ENCODE measurements around the gene MECR. TPM values are rescaled to one million over a fixed set of nuclear protein-coding genes. Genes with fewer than 3 reads are reported as not detected.

The MECR gene
- total RNA-seq, 5 donors from 2014 or later (not counting 1 experiment from before 2014, with no cell fraction given), result 9.5 to 17.8 (median 17.3) TPM

DNA sequence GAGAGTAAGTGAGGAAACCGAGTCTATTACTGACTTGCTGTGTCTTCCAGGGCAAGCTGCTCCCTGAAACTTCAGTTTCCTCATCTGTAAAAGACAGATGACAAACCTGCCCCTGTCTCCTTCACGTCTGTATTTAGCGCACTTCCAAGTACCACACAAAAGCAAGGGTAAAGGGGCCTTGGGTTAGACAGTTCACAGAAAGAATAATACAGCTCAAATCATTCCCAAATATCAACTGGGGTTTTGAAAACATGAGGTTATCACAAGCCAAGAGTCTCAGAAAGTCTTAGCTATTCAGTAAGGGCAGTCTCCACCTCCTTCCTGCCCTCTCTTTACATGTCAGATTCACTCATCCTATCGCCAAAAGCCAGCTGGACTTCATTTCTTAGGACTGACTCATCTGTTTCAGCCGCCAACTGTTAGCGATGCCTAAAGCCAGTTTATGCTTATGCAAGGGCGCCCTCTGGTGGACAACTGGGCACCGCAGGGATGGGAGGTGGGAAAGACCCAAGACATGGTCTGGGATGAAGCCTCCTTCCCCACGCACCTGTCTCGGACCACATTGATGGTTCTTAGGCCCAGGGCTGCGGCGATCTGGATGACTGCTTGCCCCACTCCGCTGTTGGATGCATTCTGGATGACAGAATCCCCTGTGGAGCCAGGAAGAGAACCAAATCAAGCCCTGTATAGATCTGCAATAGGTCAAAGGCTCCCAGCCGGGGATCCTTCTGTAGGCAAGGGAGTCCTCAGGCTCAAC lies 28.0 kb downstream of the MECR start:
- Mint-ChIP-seq H3K27me3 (no peaks in the 10 kb centered on the region), H3K4me3 (no peak overlapping the region), H3K4me1 (peaks cover 0 to 3% (median 0%) of the 10 kb centered on the region in 3 donors), H3K36me3 (peaks cover 20% of the 10 kb centered on the region), H3K9me3 (no peaks in the 10 kb centered on the region), H3K27ac (no peak overlapping the region)
- ATAC-seq (replicated peaks in 1 of 4) (peak; percentile 88 to 93 (median 93)), DNase-seq (peak; percentile 55 to 91 (median 81))
- POLR2A ChIA-PET, result interaction anchor here in 1 of 2 donors (1.1 kb wide), 1 partner anchor 22 kb away, joined by 4 read pairs; no protein-coding TSS in a partner anchor
- CTCF ChIA-PET, result interaction anchor here (0.5 to 4.5 kb wide), 18 partner anchors 10 to 466 kb away, joined by 3 to 35 read pairs (median 3); partner anchors contain the start of genes SRSF4 (in 2 of the 2) and YTHDF2 (in 1 of the 2)
- no peaks in the 10 kb centered on the region for H3K27me3 ChIP-seq (replicated peaks in 1 of 2; ENCODE audit: control insufficient read depth in 2 of 2, extremely low read depth in 1 of 2, insufficient read depth in 2 of 2, low read length in 1 of 2)
- H3K9me3 ChIP-seq, result no peaks in the 10 kb centered on the region
- H3K4me1 ChIP-seq (ENCODE audit: control insufficient read depth in 1 of 2, extremely low read depth in 1 of 2, insufficient read depth in 2 of 2, low read length in 2 of 2), result no peaks in the 10 kb centered on the region
- 27% methylated on average over 9 of the region's 14 CpGs for WGBS (ENCODE audit: insufficient coverage)
- H3K4me3 ChIP-seq (ENCODE audit: control insufficient read depth in 1 of 2, extremely low read depth in 1 of 2, low read length in 1 of 2), result no peak overlapping the region
- no peak overlapping the region for H3K27ac ChIP-seq (ENCODE audit: low read length)
- peaks cover 17 to 39% of the 10 kb centered on the region in 2 donors for H3K36me3 ChIP-seq (ENCODE audit: control insufficient read depth in 2 of 2, extremely low read depth in 1 of 2, insufficient read depth in 1 of 2, low read length in 1 of 2)

DNA sequence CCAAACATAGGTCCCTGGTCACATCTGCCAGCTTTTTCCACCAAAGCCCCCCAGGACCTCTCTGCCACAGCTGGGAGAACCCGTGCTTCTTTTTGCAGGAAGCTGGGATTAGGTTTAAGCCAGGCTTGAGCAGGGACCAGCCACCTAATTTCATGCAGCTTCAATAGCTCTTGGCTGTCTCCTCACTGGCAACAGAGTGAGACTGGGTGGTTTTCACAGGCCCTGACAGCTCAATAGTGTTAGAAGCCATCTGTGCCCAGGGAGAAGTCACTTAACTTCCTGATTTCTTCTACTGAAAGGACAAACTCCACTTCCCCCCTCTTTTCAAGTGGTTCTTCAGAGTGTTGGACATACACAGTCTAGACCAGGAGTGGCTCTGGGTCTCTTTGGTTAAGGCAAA lies 28.7 kb downstream of the MECR start:
- H3K27me3 ChIP-seq (replicated peaks in 1 of 2; ENCODE audit: control insufficient read depth in 2 of 2, extremely low read depth in 1 of 2, insufficient read depth in 2 of 2, low read length in 1 of 2), result no peaks in the 10 kb centered on the region
- peaks cover 17 to 39% of the 10 kb centered on the region in 2 donors for H3K36me3 ChIP-seq (ENCODE audit: control insufficient read depth in 2 of 2, extremely low read depth in 1 of 2, insufficient read depth in 1 of 2, low read length in 1 of 2)
- peaks cover 20% of the 10 kb centered on the region for H3K36me3 Mint-ChIP-seq
- H3K4me3 ChIP-seq (ENCODE audit: control insufficient read depth in 1 of 2, extremely low read depth in 1 of 2, low read length in 1 of 2), result no peak overlapping the region
- no peak overlapping the region for H3K4me3 Mint-ChIP-seq
- POLR2A ChIA-PET, result interaction anchor here in 1 of 2 donors (1.1 kb wide), 1 partner anchor 22 kb away, joined by 4 read pairs; no protein-coding TSS in a partner anchor
- 100% methylated on average over 1 of the region's 1 CpG for WGBS (ENCODE audit: insufficient coverage)
- CTCF ChIA-PET, result interaction anchor here (0.6 to 4.5 kb wide), 16 partner anchors 11 to 685 kb away, joined by 3 to 35 read pairs (median 4); partner anchors contain the start of genes SRSF4 (in 2 of the 2) and YTHDF2 (in 1 of the 2)
- H3K27ac Mint-ChIP-seq, result no peak overlapping the region
- DNase-seq (no peak), ATAC-seq (replicated peaks in 1 of 4) (no peak)
- no peaks in the 10 kb centered on the region for H3K9me3 Mint-ChIP-seq
- H3K27me3 Mint-ChIP-seq, result no peaks in the 10 kb centered on the region
- no peaks in the 10 kb centered on the region for H3K9me3 ChIP-seq
- H3K4me1 ChIP-seq (ENCODE audit: control insufficient read depth in 1 of 2, extremely low read depth in 1 of 2, insufficient read depth in 2 of 2, low read length in 2 of 2), result no peaks in the 10 kb centered on the region
- H3K27ac ChIP-seq (ENCODE audit: low read length), result no peak overlapping the region
- H3K4me1 Mint-ChIP-seq, result peaks cover 0 to 3% (median 0%) of the 10 kb centered on the region in 3 donors

- Histone ChIP-seq H3K27me3 (replicated peaks in 1 of 2; ENCODE audit: control insufficient read depth in 2 of 2, extremely low read depth in 1 of 2, insufficient read depth in 2 of 2, low read length in 1 of 2) (no peaks in the 10 kb centered on the region), H3K9me3 (no peaks in the 10 kb centered on the region), H3K4me3 (ENCODE audit: control insufficient read depth in 1 of 2, extremely low read depth in 1 of 2, low read length in 1 of 2) (no peak overlapping the region), H3K36me3 (ENCODE audit: control insufficient read depth in 2 of 2, extremely low read depth in 1 of 2, insufficient read depth in 1 of 2, low read length in 1 of 2) (peaks cover 17 to 39% of the 10 kb centered on the region in 2 donors), H3K4me1 (ENCODE audit: control insufficient read depth in 1 of 2, extremely low read depth in 1 of 2, insufficient read depth in 2 of 2, low read length in 2 of 2) (no peaks in the 10 kb centered on the region), H3K27ac (ENCODE audit: low read length) (no peak overlapping the region)
- Mint-ChIP-seq H3K4me1 (peaks cover 0 to 3% (median 0%) of the 10 kb centered on the region in 3 donors), H3K4me3 (no peak overlapping the region), H3K27ac (no peak overlapping the region), H3K27me3 (no peaks in the 10 kb centered on the region), H3K36me3 (peaks cover 20% of the 10 kb centered on the region), H3K9me3 (no peaks in the 10 kb centered on the region)
- ATAC-seq (replicated peaks in 1 of 4), result no peak
- POLR2A ChIA-PET, result interaction anchor here in 1 of 2 donors (0.6 kb wide), 1 partner anchor 409 kb away, joined by 8 read pairs; no protein-coding TSS in a partner anchor
- CTCF ChIA-PET, result interaction anchor here (0.6 to 4.5 kb wide), 10 partner anchors 12 to 685 kb away, joined by 3 to 35 read pairs (median 4); partner anchors contain the start of gene SRSF4 (in 2 of the 2)
- WGBS (ENCODE audit: insufficient coverage), result 77% methylated on average over 5 of the region's 6 CpGs
- DNase-seq, result no peak
Measured at GRCh38 chr1:29201595-29202051, 29.1 kb downstream of the MECR start.

- WGBS (ENCODE audit: insufficient coverage), result 100% methylated on average over 4 of the region's 5 CpGs
- Histone ChIP-seq H3K36me3 (ENCODE audit: control insufficient read depth in 2 of 2, extremely low read depth in 1 of 2, insufficient read depth in 1 of 2, low read length in 1 of 2) (peaks cover 19 to 33% of the 10 kb centered on the region in 2 donors), H3K27me3 (replicated peaks in 1 of 2; ENCODE audit: control insufficient read depth in 2 of 2, extremely low read depth in 1 of 2, insufficient read depth in 2 of 2, low read length in 1 of 2) (no peaks in the 10 kb centered on the region), H3K4me3 (ENCODE audit: control insufficient read depth in 1 of 2, extremely low read depth in 1 of 2, low read length in 1 of 2) (no peak overlapping the region), H3K27ac (ENCODE audit: low read length) (no peak overlapping the region), H3K9me3 (no peaks in the 10 kb centered on the region), H3K4me1 (ENCODE audit: control insufficient read depth in 1 of 2, extremely low read depth in 1 of 2, insufficient read depth in 2 of 2, low read length in 2 of 2) (no peaks in the 10 kb centered on the region)
- Mint-ChIP-seq H3K36me3 (peaks cover 16% of the 10 kb centered on the region), H3K4me1 (peaks cover 0 to 3% (median 0%) of the 10 kb centered on the region in 3 donors), H3K4me3 (no peak overlapping the region), H3K27me3 (no peaks in the 10 kb centered on the region), H3K27ac (no peak overlapping the region), H3K9me3 (no peaks in the 10 kb centered on the region)
- POLR2A ChIA-PET, result interaction anchor here in 1 of 2 donors (0.6 kb wide), 1 partner anchor 409 kb away, joined by 8 read pairs; no protein-coding TSS in a partner anchor
- DNase-seq (no peak), ATAC-seq (replicated peaks in 1 of 4) (no peak)
- CTCF ChIA-PET, result interaction anchor here in 1 of 2 donors (0.6 to 4.5 kb wide), 4 partner anchors 19 to 684 kb away, joined by 3 to 35 read pairs (median 8); partner anchors contain the start of gene SRSF4
Measured at GRCh38 chr1:29200906-29201594, 29.7 kb downstream of the MECR start.

DNA sequence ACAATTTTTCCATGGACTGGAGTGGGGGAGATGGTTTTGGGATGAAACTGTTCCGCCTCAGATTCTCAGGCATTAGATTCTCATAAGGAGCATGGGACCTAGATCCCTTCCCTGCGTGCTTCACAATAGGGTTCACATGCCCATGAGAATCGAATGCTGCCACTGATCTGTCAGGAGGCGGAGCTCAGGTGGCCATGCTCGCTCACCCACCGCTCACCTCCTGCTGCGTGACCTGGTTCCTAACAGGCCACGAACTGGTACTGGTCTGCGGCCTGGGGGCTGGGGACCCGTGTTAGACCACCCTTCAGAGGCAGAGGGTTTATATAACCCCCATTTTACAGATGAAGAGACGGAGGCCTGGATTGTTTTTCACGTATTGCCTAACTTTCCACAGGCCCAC lies 32.7 kb downstream of the MECR start:
- H3K4me1 ChIP-seq (ENCODE audit: control insufficient read depth in 1 of 2, extremely low read depth in 1 of 2, insufficient read depth in 2 of 2, low read length in 2 of 2), result no peaks in the 10 kb centered on the region
- no peaks in the 10 kb centered on the region for H3K27me3 Mint-ChIP-seq
- H3K4me1 Mint-ChIP-seq, result peaks cover 0 to 3% (median 0%) of the 10 kb centered on the region in 3 donors
- peaks cover 34% of the 10 kb centered on the region for H3K36me3 Mint-ChIP-seq
- peaks cover 24 to 27% of the 10 kb centered on the region in 2 donors for H3K36me3 ChIP-seq (ENCODE audit: control insufficient read depth in 2 of 2, extremely low read depth in 1 of 2, insufficient read depth in 1 of 2, low read length in 1 of 2)
- no peak overlapping the region for H3K27ac Mint-ChIP-seq
- ChIA-PET CTCF (interaction anchor here in 1 of 2 donors (0.7 to 1.4 kb wide), 5 partner anchors 14 to 413 kb away, joined by 3 to 8 read pairs (median 4); partner anchors contain the start of gene SRSF4), POLR2A (interaction anchor here in 1 of 2 donors (0.6 kb wide), 1 partner anchor 117 kb away, joined by 7 read pairs; no protein-coding TSS in a partner anchor)
- no peaks in the 10 kb centered on the region for H3K9me3 ChIP-seq
- no peaks in the 10 kb centered on the region for H3K27me3 ChIP-seq (replicated peaks in 1 of 2; ENCODE audit: control insufficient read depth in 2 of 2, extremely low read depth in 1 of 2, insufficient read depth in 2 of 2, low read length in 1 of 2)
- no peak overlapping the region for H3K4me3 Mint-ChIP-seq
- H3K4me3 ChIP-seq (ENCODE audit: control insufficient read depth in 1 of 2, extremely low read depth in 1 of 2, low read length in 1 of 2), result no peak overlapping the region
- whole genome bisulfite sequencing (ENCODE audit: insufficient coverage), result 96% methylated on average over 11 of the region's 12 CpGs
- H3K27ac ChIP-seq (ENCODE audit: low read length), result no peak overlapping the region
- ATAC-seq (replicated peaks in 1 of 4) (no peak), DNase-seq (no peak)
- H3K9me3 Mint-ChIP-seq, result no peaks in the 10 kb centered on the region

DNA sequence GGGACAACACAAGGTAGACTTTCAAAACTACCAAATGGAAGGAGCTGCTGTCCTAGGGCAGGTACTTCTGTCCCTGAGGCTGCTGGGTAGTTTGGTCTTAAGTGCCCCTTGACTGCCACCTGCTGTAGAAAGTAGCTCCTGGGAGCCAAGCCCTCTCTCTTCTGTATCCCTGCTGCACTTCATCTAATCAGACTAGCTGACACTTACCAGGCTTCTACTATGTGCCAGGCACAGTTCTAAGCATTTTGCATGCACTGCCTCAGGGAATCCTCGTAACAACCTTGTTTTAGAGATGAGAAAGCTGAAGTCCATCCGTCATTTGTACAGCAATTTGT lies 33.2 kb downstream of the MECR start:
- Histone ChIP-seq H3K36me3 (ENCODE audit: control insufficient read depth in 2 of 2, extremely low read depth in 1 of 2, insufficient read depth in 1 of 2, low read length in 1 of 2) (peaks cover 24 to 27% of the 10 kb centered on the region in 2 donors), H3K4me3 (ENCODE audit: control insufficient read depth in 1 of 2, extremely low read depth in 1 of 2, low read length in 1 of 2) (no peak overlapping the region), H3K27me3 (replicated peaks in 1 of 2; ENCODE audit: control insufficient read depth in 2 of 2, extremely low read depth in 1 of 2, insufficient read depth in 2 of 2, low read length in 1 of 2) (no peaks in the 10 kb centered on the region), H3K4me1 (ENCODE audit: control insufficient read depth in 1 of 2, extremely low read depth in 1 of 2, insufficient read depth in 2 of 2, low read length in 2 of 2) (no peaks in the 10 kb centered on the region), H3K9me3 (no peaks in the 10 kb centered on the region), H3K27ac (ENCODE audit: low read length) (no peak overlapping the region)
- WGBS (ENCODE audit: insufficient coverage), result 89% methylated on average over 2 of the region's 2 CpGs
- POLR2A ChIA-PET, result interaction anchor here in 1 of 2 donors (0.6 kb wide), 1 partner anchor 117 kb away, joined by 7 read pairs; no protein-coding TSS in a partner anchor
- Mint-ChIP-seq H3K4me3 (no peak overlapping the region), H3K36me3 (peaks cover 34% of the 10 kb centered on the region), H3K4me1 (peaks cover 0 to under 1% (median 0%) of the 10 kb centered on the region in 3 donors), H3K27me3 (no peaks in the 10 kb centered on the region), H3K9me3 (no peaks in the 10 kb centered on the region), H3K27ac (no peak overlapping the region)
- CTCF ChIA-PET, result interaction anchor here in 1 of 2 donors (0.7 to 1.4 kb wide), 6 partner anchors 10 to 413 kb away, joined by 3 to 8 read pairs (median 4); partner anchors contain the start of gene SRSF4
- DNase-seq, result peak in 24 of 35 experiments; percentile 4 to 59 (median 19)
- ATAC-seq (replicated peaks in 1 of 4), result peak; percentile 78 to 92 (median 86)

Data from T-cell (primary cell).